Small intestine (tissue), 7 donors: Measurements from ENCODE around the gene RYR3. TPM values are rescaled to one million over a fixed set of nuclear protein-coding genes. Genes with fewer than 3 reads are reported as not detected.

Experiments used
- DNase-seq, 2 donors: peaks; one replicate each; pipeline versions ENCODE4 v3.0.0 to v3.0.0-alpha.2; 2013
- FAIRE-seq: peaks from 2 replicates; lab custom pipeline; 2012; peaks lifted over from hg19 to GRCh38; lab: Jason Lieb, UNC
- H3K27ac ChIP-seq, 3 donors: one replicate each; pipeline ENCODE4 v1.5.1; 2013; ENCODE audit warnings: low read length in 2 of 3, mild to moderate bottlenecking in 2 of 3, control low read depth in 1 of 3, inconsistent platforms in 1 of 3, low read depth in 1 of 3, moderate library complexity in 1 of 3
- H3K27me3 ChIP-seq, 3 donors: one replicate each; pipeline ENCODE4 v1.6.1; 2013; ENCODE audit warnings: low read length in 3 of 3, inconsistent platforms in 1 of 3; ENCODE audit not compliant: control insufficient read depth in 3 of 3, insufficient read depth in 3 of 3
- H3K36me3 ChIP-seq, 3 donors: one replicate each; pipeline ENCODE4 v1.6.1; 2013; ENCODE audit warnings: low read length in 3 of 3, inconsistent platforms in 1 of 3, low read depth in 1 of 3, mild to moderate bottlenecking in 1 of 3, moderate library complexity in 1 of 3; ENCODE audit not compliant: control insufficient read depth in 3 of 3, insufficient read depth in 2 of 3
- H3K4me1 ChIP-seq, 3 donors: one replicate each; pipeline ENCODE4 v1.6.1; 2013; ENCODE audit warnings: low read length in 2 of 3, inconsistent platforms in 1 of 3, low read depth in 1 of 3, mild to moderate bottlenecking in 1 of 3, moderate library complexity in 1 of 3; ENCODE audit not compliant: control insufficient read depth in 3 of 3, insufficient read depth in 2 of 3
- H3K4me3 ChIP-seq, 3 donors: one replicate each; pipeline ENCODE4 v1.5.1; 2013; ENCODE audit warnings: low read length in 3 of 3, control low read depth in 1 of 3, inconsistent platforms in 1 of 3, low read depth in 1 of 3, mild to moderate bottlenecking in 1 of 3, moderate library complexity in 1 of 3
- H3K9me3 ChIP-seq, 2 donors: one replicate each; pipeline ENCODE4 v1.6.1; 2013; ENCODE audit warnings: low read depth in 1 of 2, low read length in 1 of 2; ENCODE audit not compliant: control insufficient read depth in 2 of 2, insufficient read depth in 1 of 2
- WGBS, 3 donors: extraction: QIAGEN DNeasy Blood & Tissue Kit; methylation state at CpG; one replicate each; pipeline ENCODE4 v1.1.7; 2013; 5-methylcytosine and 5-hydroxymethylcytosine counted together
- polyA plus RNA-seq, 4 donors: library from polyadenylated mRNA; stranded (reverse) in 3 of 4; unstranded in 1 of 4; fragments of 200-250 nt in 3 of 4; fragments of 120-200 nt in 1 of 4; gene quantifications; one replicate each; pipeline versions ENCODE4 v1.2.1 to v1.2.3, GENCODE V29; 2013
- donor health status: healthy with polysubstance abuse.
- donor health status: control.
- donor health status: control.
- donor health status: Bipolar disorder and iron deficiency.
- donor health status: healthy.

The RYR3 gene
- polyA plus RNA-seq, 4 donors, result 0.36 to 1.6 TPM; not detected in 2

DNA sequence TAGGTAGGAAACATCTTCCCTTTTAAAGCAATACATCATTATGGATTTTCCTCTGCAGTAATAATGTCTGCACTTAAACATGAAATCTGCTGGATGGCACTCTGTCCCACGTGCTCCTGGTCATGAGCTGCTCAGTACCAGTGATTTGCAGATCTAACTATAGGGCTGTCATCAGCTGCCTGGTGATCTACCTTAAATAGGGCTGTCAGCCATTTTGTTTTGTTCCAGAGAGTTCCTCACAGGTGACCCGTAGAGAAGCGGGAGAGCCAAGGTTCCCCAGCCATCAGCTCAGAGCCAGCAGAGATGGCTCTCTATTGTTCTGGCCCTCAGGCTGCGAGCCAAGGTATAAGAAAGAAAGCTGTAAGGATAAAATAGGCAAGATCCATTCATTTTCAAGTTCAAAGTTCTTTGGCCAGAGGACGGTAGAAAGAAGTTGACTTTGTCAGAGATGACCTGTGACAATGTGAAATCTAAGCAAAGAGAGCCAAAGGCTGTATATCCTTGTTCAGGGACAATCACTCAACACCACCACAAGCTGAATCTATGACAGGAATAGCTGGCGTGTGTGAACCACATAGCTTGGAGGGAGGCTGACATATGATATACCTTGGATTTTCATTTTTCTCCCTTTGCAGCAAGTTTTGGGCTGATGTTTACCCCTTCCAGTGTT lies 156.5 kb downstream of the RYR3 start:
- 66 to 77% (median 70%) methylated on average over 6 of the region's 6 CpGs for WGBS, 3 donors
- Histone ChIP-seq H3K9me3 (no peaks in the 10 kb centered on the region), H3K4me3 (no peak overlapping the region), H3K4me1 (no peaks in the 10 kb centered on the region), H3K27ac (no peak overlapping the region), H3K27me3 (no peaks in the 10 kb centered on the region), H3K36me3 (no peaks in the 10 kb centered on the region)
- DNase-seq (no peak), FAIRE-seq (no peak)

DNA sequence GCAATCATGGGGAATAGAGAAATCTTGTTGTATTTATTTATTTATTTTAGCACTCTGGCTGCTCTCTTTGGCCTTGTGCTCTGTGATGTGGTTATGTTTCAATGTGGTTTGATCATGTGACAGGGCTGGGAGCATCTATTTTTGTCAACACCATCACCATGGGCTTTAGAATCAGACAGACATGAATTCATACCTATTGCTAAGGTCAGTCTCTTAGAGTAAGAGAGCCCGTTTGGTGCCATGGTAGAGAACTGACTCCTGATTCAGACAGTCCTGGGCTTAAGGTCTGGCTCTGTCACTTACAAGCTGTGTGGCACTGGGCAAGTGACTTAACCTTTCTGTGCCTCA lies 157.0 kb downstream of the RYR3 start:
- H3K27ac ChIP-seq, result no peak overlapping the region
- FAIRE-seq (no peak), DNase-seq (no peak)
- no peaks in the 10 kb centered on the region for H3K27me3 ChIP-seq
- H3K4me1 ChIP-seq, result no peaks in the 10 kb centered on the region
- H3K36me3 ChIP-seq, result no peaks in the 10 kb centered on the region
- H3K9me3 ChIP-seq, result no peaks in the 10 kb centered on the region
- H3K4me3 ChIP-seq, result no peak overlapping the region
- 76 to 80% (median 80%) methylated on average over 1 of the region's 1 CpG for WGBS, 3 donors

DNA sequence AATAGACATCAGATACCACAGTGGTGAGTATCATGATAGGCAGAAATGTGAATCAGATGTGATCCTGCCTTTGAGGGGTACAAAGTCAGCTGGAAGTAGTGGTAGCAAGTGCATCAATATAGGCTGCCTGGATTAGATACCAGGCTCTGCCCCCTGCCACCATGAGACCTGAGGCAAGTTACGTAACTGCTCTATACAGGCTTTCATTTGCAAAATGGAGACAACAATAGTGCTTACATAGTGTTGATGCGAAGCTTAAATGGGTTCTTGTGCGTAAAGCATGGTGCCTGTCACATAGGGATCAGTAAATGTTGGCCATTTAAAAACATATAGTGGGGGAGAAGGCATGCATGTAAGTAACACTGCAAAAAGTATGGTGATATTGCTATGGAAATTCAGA lies 158.0 kb downstream of the RYR3 start:
- no peak overlapping the region for H3K27ac ChIP-seq
- H3K27me3 ChIP-seq, result no peaks in the 10 kb centered on the region
- H3K9me3 ChIP-seq, result no peaks in the 10 kb centered on the region
- FAIRE-seq (no peak), DNase-seq (no peak)
- no peak overlapping the region for H3K4me3 ChIP-seq
- H3K4me1 ChIP-seq, result no peaks in the 10 kb centered on the region
- H3K36me3 ChIP-seq, result no peaks in the 10 kb centered on the region
- WGBS, 3 donors, result 77 to 83% (median 81%) methylated on average over 3 of the region's 3 CpGs

DNA sequence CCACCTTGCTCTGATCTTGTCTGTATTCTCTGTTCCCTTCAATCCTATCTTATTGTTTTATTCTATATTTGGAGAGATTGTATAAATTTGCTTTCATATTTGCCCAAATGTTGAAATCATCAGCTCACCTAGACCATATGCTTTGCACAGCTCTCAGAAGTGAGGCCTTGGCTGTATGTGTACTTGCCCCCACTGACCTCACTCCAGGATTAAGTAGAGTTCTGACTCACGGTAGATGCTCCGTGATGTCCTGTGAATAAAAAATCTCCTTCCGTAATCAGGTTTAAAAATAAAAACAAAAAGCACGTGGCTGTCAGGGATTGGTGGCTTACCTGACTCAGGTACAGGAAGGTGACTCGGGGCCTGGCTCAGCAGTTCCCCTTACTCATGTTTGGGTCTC lies 162.2 kb downstream of the RYR3 start:
- no peaks in the 10 kb centered on the region for H3K9me3 ChIP-seq
- DNase-seq (no peak), FAIRE-seq (no peak)
- no peaks in the 10 kb centered on the region for H3K4me1 ChIP-seq
- no peaks in the 10 kb centered on the region for H3K36me3 ChIP-seq
- no peak overlapping the region for H3K4me3 ChIP-seq
- H3K27me3 ChIP-seq, result no peaks in the 10 kb centered on the region
- 75 to 85% (median 76%) methylated on average over 5 of the region's 5 CpGs for WGBS, 3 donors
- no peak overlapping the region for H3K27ac ChIP-seq

DNA sequence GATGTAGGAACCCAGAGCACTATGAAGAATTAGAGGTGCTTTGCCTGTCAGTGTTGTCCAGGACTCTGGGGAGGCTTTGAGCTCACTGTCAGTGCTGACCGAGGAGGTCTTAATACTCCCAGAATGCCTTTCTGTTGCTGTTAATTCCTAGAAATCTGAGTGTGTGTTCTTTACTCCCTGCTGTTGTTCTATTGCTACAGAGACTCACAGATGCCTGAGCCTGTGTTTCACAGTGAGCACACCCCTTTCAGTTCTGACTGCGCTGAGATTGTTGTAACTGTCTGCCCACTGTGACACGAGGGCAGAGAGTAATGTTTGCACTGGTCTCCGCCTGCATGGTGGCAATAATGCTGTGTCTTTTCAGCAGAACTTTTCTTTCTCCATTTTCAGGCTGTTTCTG lies 162.9 kb downstream of the RYR3 start:
- FAIRE-seq, result no peak
- no peak for DNase-seq

DNA sequence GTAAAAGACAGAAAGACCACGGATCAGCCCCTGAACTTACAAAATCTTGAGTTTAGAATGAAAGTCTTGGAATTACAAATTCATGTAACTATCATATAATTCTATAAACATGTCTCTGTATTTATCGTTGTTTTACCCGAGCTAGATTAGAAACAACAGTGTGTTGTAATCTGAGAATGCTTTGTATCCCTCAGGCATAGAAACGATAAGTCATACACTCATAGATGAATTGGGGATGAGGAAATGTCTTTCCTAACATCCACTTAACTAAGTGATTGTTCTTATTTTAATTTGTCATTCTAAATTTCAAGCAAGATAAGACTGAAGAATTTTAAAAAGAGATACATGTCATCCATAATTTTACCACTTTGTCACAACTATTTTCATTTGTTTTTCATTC lies 165.3 kb downstream of the RYR3 start:
- FAIRE-seq (no peak), DNase-seq (no peak)
- Histone ChIP-seq H3K4me1 (no peaks in the 10 kb centered on the region), H3K4me3 (no peak overlapping the region), H3K9me3 (no peaks in the 10 kb centered on the region), H3K36me3 (no peaks in the 10 kb centered on the region), H3K27ac (no peak overlapping the region), H3K27me3 (no peaks in the 10 kb centered on the region)
- 81 to 87% (median 86%) methylated on average over 4 of the region's 4 CpGs for WGBS, 3 donors

More for the DNA sequence above, 162.9 kb downstream of the RYR3 start:
- H3K4me1 ChIP-seq, result no peaks in the 10 kb centered on the region
- no peak overlapping the region for H3K27ac ChIP-seq
- 68 to 75% (median 68%) methylated on average over 4 of the region's 4 CpGs for WGBS, 3 donors
- H3K27me3 ChIP-seq, result no peaks in the 10 kb centered on the region
- H3K9me3 ChIP-seq, result no peaks in the 10 kb centered on the region
- no peak overlapping the region for H3K4me3 ChIP-seq
- no peaks in the 10 kb centered on the region for H3K36me3 ChIP-seq

DNA sequence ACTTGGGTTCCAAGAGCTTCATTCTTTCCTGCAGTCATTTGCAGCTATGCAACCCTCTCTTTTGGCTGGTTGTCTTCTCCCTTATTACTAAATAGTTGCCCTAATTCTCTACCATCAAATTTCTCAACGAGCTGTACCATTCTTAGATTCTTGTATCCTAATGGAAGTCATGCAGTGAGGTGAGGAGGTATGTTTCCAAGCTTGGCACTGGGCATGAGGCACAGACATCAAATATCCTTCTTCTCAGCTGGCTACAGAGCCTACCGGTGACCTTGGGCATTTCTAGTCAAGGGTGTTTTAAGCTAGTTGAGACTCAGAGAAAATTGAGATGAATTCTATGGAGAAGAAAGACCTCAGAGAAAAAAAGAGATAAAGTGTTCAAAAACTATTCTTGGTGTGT lies 166.1 kb downstream of the RYR3 start:
- Histone ChIP-seq H3K9me3 (no peaks in the 10 kb centered on the region), H3K27me3 (no peaks in the 10 kb centered on the region), H3K4me3 (no peak overlapping the region), H3K36me3 (no peaks in the 10 kb centered on the region), H3K27ac (no peak overlapping the region), H3K4me1 (no peaks in the 10 kb centered on the region)
- FAIRE-seq (no peak), DNase-seq (no peak)
- 75 to 81% (median 80%) methylated on average over 2 of the region's 2 CpGs for WGBS, 3 donors

DNA sequence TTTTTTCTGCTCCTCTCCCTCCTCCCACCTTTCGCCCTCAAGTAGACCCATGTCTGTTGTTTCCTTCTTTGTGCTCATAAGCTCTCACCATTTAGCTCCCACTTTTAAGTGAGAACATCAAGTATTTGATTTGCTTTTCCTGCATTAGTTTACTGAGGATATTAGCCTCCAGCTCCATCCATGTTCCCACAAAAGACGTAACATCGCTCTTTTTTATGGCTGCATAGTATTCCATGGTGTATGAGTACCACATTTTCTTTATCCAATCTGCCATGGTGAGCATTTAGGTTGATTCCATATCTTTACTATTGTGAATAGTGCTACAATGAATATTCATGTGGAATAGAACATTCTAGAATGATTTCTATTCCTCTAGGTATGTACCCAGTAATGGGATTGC lies 178.6 kb downstream of the RYR3 start:
- no peak for FAIRE-seq
- Histone ChIP-seq H3K36me3 (no peaks in the 10 kb centered on the region), H3K4me1 (no peaks in the 10 kb centered on the region), H3K27me3 (no peaks in the 10 kb centered on the region), H3K9me3 (no peaks in the 10 kb centered on the region), H3K4me3 (no peak overlapping the region), H3K27ac (no peak overlapping the region)
- WGBS, 3 donors, result 93 to 94% (median 94%) methylated on average over 3 of the region's 3 CpGs
- no peak for DNase-seq

DNA sequence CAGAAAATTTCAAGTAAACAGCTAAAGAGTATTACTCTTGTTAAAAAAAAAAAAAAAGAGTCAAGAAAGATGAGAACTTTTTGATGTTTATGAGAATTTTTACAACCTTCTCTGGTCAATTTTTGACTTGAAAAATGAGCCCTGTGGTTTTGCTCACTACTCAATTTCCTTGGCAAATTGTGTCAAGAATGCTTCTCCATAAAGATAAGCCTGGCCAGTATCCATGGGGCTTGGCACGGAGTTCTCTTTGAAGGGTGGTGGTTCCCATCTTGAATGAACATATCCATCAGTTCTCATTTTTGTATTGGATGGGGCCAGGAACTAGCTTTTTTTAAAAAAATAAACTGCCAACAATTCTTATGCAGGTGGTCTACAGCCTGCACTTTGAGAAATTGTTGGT lies 179.9 kb downstream of the RYR3 start:
- H3K27ac ChIP-seq, result no peak overlapping the region
- FAIRE-seq, result no peak
- no peaks in the 10 kb centered on the region for H3K27me3 ChIP-seq
- WGBS, 3 donors, result 77 to 90% (median 85%) methylated on average over 1 of the region's 1 CpG
- no peaks in the 10 kb centered on the region for H3K36me3 ChIP-seq
- no peaks in the 10 kb centered on the region for H3K9me3 ChIP-seq
- H3K4me1 ChIP-seq, result no peaks in the 10 kb centered on the region
- H3K4me3 ChIP-seq, result no peak overlapping the region
- DNase-seq, result no peak
